H9 (cell line): ENCODE data around the gene EPB41L2. TPM values are rescaled to one million over a fixed set of nuclear protein-coding genes. Genes with fewer than 3 reads are reported as not detected.

Experiments used
- DNase-seq: peaks from one replicate; pipeline ENCODE4 v3.0.0-alpha.2; 2017
- H2AFZ ChIP-seq: one replicate; pipeline ENCODE4 v1.6.1; 2013; ENCODE audit warnings: mild to moderate bottlenecking, low read length, control low read depth, moderate library complexity
- H2AK5ac ChIP-seq: 2 replicates; pipeline ENCODE4 v1.6.1; 2013; ENCODE audit warnings: low read length, control low read depth, mixed read lengths; ENCODE audit not compliant: insufficient read length
- H2BK120ac ChIP-seq: one replicate; pipeline ENCODE4 v1.6.1; 2013; ENCODE audit warnings: low read depth, mild to moderate bottlenecking, low read length, control low read depth, inconsistent platforms; ENCODE audit not compliant: poor library complexity, severe bottlenecking
- H2BK12ac ChIP-seq: 2 replicates; pipeline ENCODE4 v1.6.1; 2013; ENCODE audit warnings: low read length, control low read depth, mixed read lengths, low read depth; ENCODE audit not compliant: insufficient read length
- H2BK15ac ChIP-seq: 2 replicates; pipeline ENCODE4 v1.6.1; 2013; ENCODE audit warnings: low read depth, low read length, control low read depth
- H2BK20ac ChIP-seq: one replicate; pipeline ENCODE4 v1.6.1; 2013; ENCODE audit warnings: low read depth, mild to moderate bottlenecking, low read length, control low read depth, inconsistent platforms; ENCODE audit not compliant: poor library complexity, severe bottlenecking
- H2BK5ac ChIP-seq: 2 replicates; pipeline ENCODE4 v1.6.1; 2013; ENCODE audit warnings: low read length, control low read depth, mixed read lengths; ENCODE audit not compliant: insufficient read length
- H3K14ac ChIP-seq: 2 replicates; pipeline ENCODE4 v1.6.1; 2013; ENCODE audit warnings: low read length, control low read depth; ENCODE audit not compliant: insufficient read depth
- H3K18ac ChIP-seq: 2 replicates; pipeline ENCODE4 v1.6.1; 2013; ENCODE audit warnings: low read depth, mild to moderate bottlenecking, mixed read lengths, low read length, control low read depth; ENCODE audit not compliant: insufficient read length
- H3K23ac ChIP-seq: 2 replicates; pipeline ENCODE4 v1.6.1; 2013; ENCODE audit warnings: low read length, control low read depth, mixed read lengths, low read depth; ENCODE audit not compliant: insufficient read length
- H3K23me2 ChIP-seq: 2 replicates; pipeline ENCODE4 v1.6.1; 2013; ENCODE audit warnings: low read depth, mild to moderate bottlenecking, mixed read lengths, low read length, control low read depth; ENCODE audit not compliant: insufficient read length, poor library complexity, severe bottlenecking
- H3K27ac ChIP-seq: 2 replicates; pipeline ENCODE4 v1.5.1; 2013; ENCODE audit warnings: low read length, control low read depth, mixed read lengths, low read depth; ENCODE audit not compliant: insufficient read length
- H3K27me3 ChIP-seq: 2 replicates; pipeline ENCODE4 v1.6.1; 2013; ENCODE audit warnings: low read length, control low read depth, inconsistent platforms; ENCODE audit not compliant: insufficient read depth
- H3K4ac ChIP-seq: 2 replicates; pipeline ENCODE4 v1.6.1; 2013; ENCODE audit warnings: low read depth, mild to moderate bottlenecking, control low read depth, inconsistent platforms, low read length, moderate library complexity
- H3K4me1 ChIP-seq: 2 replicates; pipeline ENCODE4 v1.6.1; 2013; ENCODE audit warnings: low read length, control low read depth, inconsistent platforms; ENCODE audit not compliant: insufficient read depth
- H3K4me2 ChIP-seq: 2 replicates; pipeline ENCODE4 v1.6.1; 2013; ENCODE audit warnings: low read length, control low read depth, mixed read lengths; ENCODE audit not compliant: insufficient read length, insufficient read depth
- H3K56ac ChIP-seq: 2 replicates; pipeline ENCODE4 v1.6.1; 2013; ENCODE audit warnings: low read depth, mild to moderate bottlenecking, mixed read lengths, low read length, control low read depth; ENCODE audit not compliant: insufficient read length
- H3K79me1 ChIP-seq: 2 replicates; pipeline ENCODE4 v1.6.1; 2013; ENCODE audit warnings: low read depth, mild to moderate bottlenecking, moderate library complexity, low read length, control low read depth, inconsistent platforms; ENCODE audit not compliant: insufficient read depth, poor library complexity, severe bottlenecking
- H3K79me2 ChIP-seq: 2 replicates; pipeline ENCODE4 v1.6.1; 2013; ENCODE audit warnings: low read length, control low read depth, inconsistent platforms; ENCODE audit not compliant: insufficient read depth
- H3K9ac ChIP-seq: 2 replicates; pipeline ENCODE4 v1.6.1; 2013; ENCODE audit warnings: low read length, control low read depth, mixed read lengths; ENCODE audit not compliant: insufficient read length; ENCODE audit errors: extremely low read depth
- H3K9me3 ChIP-seq: one replicate; pipeline ENCODE4 v1.6.1; 2013; ENCODE audit warnings: low read depth, low read length, inconsistent platforms; ENCODE audit not compliant: control insufficient read depth
- H3T11ph ChIP-seq: one replicate; pipeline ENCODE4 v1.6.1; 2013; ENCODE audit warnings: mild to moderate bottlenecking, low read length, control low read depth, inconsistent platforms
- H4K20me1 ChIP-seq: one replicate; pipeline ENCODE4 v1.6.1; 2013; ENCODE audit not compliant: control insufficient read depth, insufficient read length, insufficient read depth
- H4K5ac ChIP-seq: 2 replicates; pipeline ENCODE4 v1.6.1; 2013; ENCODE audit warnings: low read depth, mild to moderate bottlenecking, mixed read lengths, low read length, control low read depth; ENCODE audit not compliant: insufficient read length
- H4K8ac ChIP-seq: replicated peaks from 2 replicates; pipeline ENCODE4 v1.6.1; 2013; ENCODE audit warnings: low read length, control low read depth, mixed read lengths, low read depth; ENCODE audit not compliant: insufficient read length
- H4K91ac ChIP-seq: 2 replicates; pipeline ENCODE4 v1.6.1; 2013; ENCODE audit warnings: low read depth, mild to moderate bottlenecking, moderate library complexity, mixed read lengths, low read length, control low read depth; ENCODE audit not compliant: insufficient read length
- H3K27ac Mint-ChIP-seq, 3 experiments: 2 replicates in 2 of 3; 3 replicates in 1 of 3; pipeline ENCODE4 v1.8.0; 2020 to 2021; ENCODE audit warnings: mixed read lengths in 3 of 3, mild to moderate bottlenecking in 1 of 3, moderate library complexity in 1 of 3
- H3K27me3 Mint-ChIP-seq: 2 replicates; pipeline ENCODE4 v1.8.0; 2021; ENCODE audit warnings: low read depth, mild to moderate bottlenecking, moderate library complexity, mixed read lengths
- H3K36me3 Mint-ChIP-seq, 3 experiments: 2 replicates in 2 of 3; 3 replicates in 1 of 3; pipeline ENCODE4 v1.8.0; 2020 to 2021; ENCODE audit warnings: low read depth in 3 of 3, mixed read lengths in 3 of 3; ENCODE audit not compliant: insufficient read depth in 1 of 3
- H3K4me1 Mint-ChIP-seq, 2 experiments: 2 replicates each; pipeline ENCODE4 v1.8.0; 2020; ENCODE audit warnings: mixed read lengths in 2 of 2
- H3K4me3 Mint-ChIP-seq, 2 experiments: 2 replicates in 1 of 2; 3 replicates in 1 of 2; pipeline ENCODE4 v1.8.0; 2020 to 2021; ENCODE audit warnings: mild to moderate bottlenecking in 2 of 2, mixed read lengths in 2 of 2, moderate library complexity in 1 of 2
- H3K9me3 Mint-ChIP-seq, 2 experiments: 2 replicates in 1 of 2; 3 replicates in 1 of 2; pipeline ENCODE4 v1.8.0; 2020; ENCODE audit warnings: mild to moderate bottlenecking in 2 of 2, mixed read lengths in 2 of 2, moderate library complexity in 1 of 2
- WGBS: extraction: QIAGEN DNeasy Blood & Tissue Kit; methylation state at CpG from one replicate; pipeline ENCODE4 v1.1.7; 2013; ENCODE audit warnings: missing lambda C conversion rate, low lambda C conversion rate, mixed read lengths; ENCODE audit not compliant: insufficient read length; ENCODE audit errors: extremely low coverage; 5-methylcytosine and 5-hydroxymethylcytosine counted together
- total RNA-seq: library from RNA; stranded (reverse); gene quantifications from 2 replicates; pipeline ENCODE4 v1.2.1, GENCODE V29; 2021
- TF ChIP-seq, protein P1 (sequence below): fragments of 200-600 bp; sonication (generic); conservative IDR thresholded peaks from 3 replicates; pipeline ENCODE4 v1.8.0; 2021; ENCODE audit warnings: antibody characterized with exemption, mild to moderate bottlenecking

EPB41L2 gene
- total RNA-seq, 1 experiment from 2014 or later = 90.2 TPM

DNA sequence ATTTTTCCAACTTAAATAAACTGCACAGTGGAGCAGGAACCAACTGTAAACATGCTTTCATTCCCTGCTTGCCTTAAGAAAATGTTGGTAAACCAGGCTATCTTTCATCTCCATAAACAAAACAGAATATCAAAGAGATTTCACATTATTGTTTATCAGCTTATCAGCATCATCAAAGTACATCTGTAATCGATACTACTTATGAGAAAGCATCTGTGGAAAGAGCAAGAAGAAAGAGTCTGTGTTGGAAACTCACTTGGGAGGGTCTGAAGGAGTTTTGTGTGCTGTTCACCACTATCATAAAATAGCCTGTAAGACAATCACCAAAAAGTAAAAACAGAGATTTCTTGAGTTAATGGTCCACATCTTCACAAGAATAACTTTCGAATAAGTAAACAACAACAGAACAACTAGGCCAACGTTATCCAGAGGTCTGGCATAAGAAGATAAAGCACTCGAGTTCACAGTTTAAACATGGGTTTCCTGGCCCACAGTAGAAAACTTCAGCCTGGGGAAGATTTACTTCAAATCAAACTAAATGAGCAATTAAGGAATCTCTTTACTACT, 47.9 kb downstream of the EPB41L2 start:
- Histone ChIP-seq H2AFZ (no peak overlapping the region), H2BK20ac (no peak overlapping the region), H3K56ac (no peak overlapping the region), H3K23me2 (no peaks in the 10 kb centered on the region), H3K79me1 (peaks cover 8% of the 10 kb centered on the region), H3K9me3 (no peaks in the 10 kb centered on the region), H3K4ac (no peak overlapping the region), H4K20me1 (no peaks in the 10 kb centered on the region), H3K9ac (no peak overlapping the region), H3K14ac (no peak overlapping the region), H3T11ph (no peak overlapping the region), H4K8ac (no peak overlapping the region), H2AK5ac (no peak overlapping the region), H3K23ac (no peak overlapping the region), H3K4me2 (no peak overlapping the region), H2BK120ac (no peak overlapping the region), H3K27ac (no peak overlapping the region), H3K79me2 (peaks cover 5% of the 10 kb centered on the region; the same call in 1 of the 2 replicates), H3K4me1 (no peaks in the 10 kb centered on the region; the same call in 1 of the 2 replicates), H4K5ac (no peak overlapping the region), H2BK5ac (no peak overlapping the region), H4K91ac (no peak overlapping the region), H3K27me3 (no peaks in the 10 kb centered on the region), H3K18ac (no peak overlapping the region), H2BK15ac (no peak overlapping the region), H2BK12ac (no peak overlapping the region)
- H3K36me3 Mint-ChIP-seq = peaks cover 5 to 6% (median 5%) of the 10 kb centered on the region in 3 experiments; a peak in 5 of 7 replicates
- H3K27me3 Mint-ChIP-seq = no peaks in the 10 kb centered on the region
- WGBS = no CpG with 5 or more reads among the region's 4 CpGs
- TF ChIP-seq, protein P1, sequence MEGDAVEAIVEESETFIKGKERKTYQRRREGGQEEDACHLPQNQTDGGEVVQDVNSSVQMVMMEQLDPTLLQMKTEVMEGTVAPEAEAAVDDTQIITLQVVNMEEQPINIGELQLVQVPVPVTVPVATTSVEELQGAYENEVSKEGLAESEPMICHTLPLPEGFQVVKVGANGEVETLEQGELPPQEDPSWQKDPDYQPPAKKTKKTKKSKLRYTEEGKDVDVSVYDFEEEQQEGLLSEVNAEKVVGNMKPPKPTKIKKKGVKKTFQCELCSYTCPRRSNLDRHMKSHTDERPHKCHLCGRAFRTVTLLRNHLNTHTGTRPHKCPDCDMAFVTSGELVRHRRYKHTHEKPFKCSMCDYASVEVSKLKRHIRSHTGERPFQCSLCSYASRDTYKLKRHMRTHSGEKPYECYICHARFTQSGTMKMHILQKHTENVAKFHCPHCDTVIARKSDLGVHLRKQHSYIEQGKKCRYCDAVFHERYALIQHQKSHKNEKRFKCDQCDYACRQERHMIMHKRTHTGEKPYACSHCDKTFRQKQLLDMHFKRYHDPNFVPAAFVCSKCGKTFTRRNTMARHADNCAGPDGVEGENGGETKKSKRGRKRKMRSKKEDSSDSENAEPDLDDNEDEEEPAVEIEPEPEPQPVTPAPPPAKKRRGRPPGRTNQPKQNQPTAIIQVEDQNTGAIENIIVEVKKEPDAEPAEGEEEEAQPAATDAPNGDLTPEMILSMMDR = no peak
- no peak for DNase-seq
- H3K9me3 Mint-ChIP-seq = peaks cover 0 to 9% of the 10 kb centered on the region in 2 experiments; a peak in 2 of 5 replicates
- peaks cover 17 to 21% of the 10 kb centered on the region in 2 experiments for H3K4me1 Mint-ChIP-seq
- peak overlapping the region in 1 of 3 experiments; percentile 7; a peak in 1 of 7 replicates for H3K27ac Mint-ChIP-seq
- H3K4me3 Mint-ChIP-seq = no peak overlapping the region
